ENCODE results near the gene RARRES2.
"Not testable (repeated sequence)": the region's sequence is repeated elsewhere in the genome, so short reads cannot be mapped to it uniquely, and the experiment has no call there.

RARRES2 gene

DNA sequence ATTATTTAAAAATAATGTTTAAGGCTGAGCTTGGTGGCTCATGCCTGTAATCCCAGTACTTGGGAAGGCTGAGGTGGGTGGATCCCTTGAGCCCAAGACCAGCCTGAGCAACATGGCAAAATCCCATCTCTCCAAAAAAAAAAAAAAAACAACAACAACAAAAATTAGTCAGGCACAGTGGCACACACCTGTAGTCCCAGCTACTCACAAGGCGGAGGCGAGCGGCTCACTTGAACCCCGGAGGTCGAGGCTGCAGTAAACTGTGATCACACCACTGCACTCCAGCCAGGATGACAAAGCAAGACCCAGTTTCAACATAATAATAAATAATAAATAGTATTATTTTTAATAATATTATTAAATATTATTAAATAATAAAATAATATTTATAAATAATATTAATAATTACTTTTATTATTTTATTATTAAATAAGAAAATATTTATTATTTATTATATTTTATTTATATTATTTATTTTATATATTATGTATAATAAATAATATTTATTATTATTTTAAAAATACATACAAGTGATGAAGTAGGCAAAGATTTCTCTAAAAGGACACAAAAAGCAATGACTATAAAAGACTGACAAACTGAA, 26.7 kb downstream of the RARRES2 start:
- DNase-seq, result no peak

DNA sequence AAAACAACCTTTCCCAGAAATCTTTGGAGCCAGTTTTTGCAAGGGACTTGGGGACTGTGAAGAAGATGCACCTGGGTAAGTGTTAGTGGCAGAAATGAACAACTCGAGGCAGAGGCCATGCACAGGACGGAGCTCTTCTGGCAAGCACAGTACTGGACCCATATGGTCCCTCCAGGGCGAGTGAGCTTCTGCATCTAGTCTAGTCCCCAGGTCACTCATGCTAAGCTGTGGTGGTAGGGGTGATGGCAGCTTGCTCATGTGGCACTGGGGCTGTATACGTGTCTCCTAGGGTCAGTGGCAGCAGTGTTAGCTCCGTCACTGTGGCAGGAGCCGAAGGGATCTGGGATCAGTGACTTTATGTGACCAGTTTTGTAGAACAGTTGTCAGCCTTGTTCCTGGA, 27.6 kb downstream of the RARRES2 start:
- DNase-seq, result no peak

DNA sequence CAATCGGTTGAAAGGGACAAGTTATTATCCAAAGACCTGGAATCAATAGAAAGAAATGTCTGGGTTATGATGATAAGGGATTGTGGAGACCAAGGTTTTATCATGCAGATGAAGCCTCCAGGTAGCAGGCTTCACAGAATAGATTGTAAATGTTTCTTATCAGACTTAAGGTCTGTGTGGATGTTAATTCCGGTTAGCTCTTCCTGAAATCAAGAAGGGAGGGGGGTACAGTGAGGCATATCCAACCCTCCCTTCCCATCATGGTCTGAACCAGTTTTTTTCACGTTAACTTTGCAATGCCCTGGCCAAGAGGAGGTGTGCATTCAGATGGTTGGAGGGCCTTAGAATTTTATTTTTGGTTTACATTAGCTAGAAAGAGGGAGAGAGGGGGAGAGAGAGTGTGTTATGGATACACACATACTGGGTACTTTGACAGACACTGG, 28.0 kb downstream of the RARRES2 start:
- DNase-seq, result no peak

GRCh38 chr7:150312649-150313366, 28.6 kb downstream of the RARRES2 start:
- DNase-seq, result not testable (repeated sequence)

- DNase-seq, result no peak
Observed at GRCh38 chr7:150311711-150312110, 29.7 kb downstream of the RARRES2 start.

- DNase-seq, result no peak
Observed at GRCh38 chr7:150311146-150311545, 30.3 kb downstream of the RARRES2 start.

DNA sequence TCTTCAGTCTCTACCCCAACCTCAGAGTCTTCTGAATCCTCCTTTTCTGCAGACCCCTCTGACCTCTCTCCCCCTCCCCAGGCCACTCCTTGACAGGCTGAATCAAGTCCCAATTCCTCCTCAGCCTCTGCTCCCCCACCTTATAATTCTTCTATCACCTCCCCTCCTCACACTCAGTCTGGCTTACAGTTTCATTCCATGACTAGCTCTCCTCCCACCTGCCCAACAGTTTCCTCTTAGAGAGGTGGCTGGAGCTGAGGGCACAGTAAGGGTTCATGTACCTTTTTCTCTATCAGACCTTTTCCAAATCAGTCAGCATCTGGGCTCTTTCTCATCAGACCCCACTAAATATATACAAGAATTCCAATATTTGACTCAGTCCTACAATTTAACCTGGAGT, 32.9 kb downstream of the RARRES2 start:
- no peak for DNase-seq

DNA sequence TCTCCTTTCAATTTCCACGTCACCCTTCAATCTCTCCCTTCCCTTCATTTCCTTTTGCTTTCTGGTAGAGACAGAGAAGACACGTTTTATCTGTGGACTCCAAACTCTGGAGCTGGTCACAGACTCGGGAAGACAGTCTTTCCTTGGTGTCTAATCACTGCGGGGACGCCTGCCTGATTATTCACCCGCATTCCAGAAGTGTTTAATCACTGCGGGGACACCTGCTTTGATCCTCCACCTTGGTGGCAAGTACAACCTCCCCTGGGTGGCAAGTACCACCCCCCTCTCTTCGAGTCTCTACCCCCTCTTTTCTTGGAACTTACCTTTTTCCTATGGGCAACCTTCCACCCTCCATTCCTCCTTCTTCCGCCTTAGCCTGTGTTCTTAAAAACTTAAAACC, 33.5 kb downstream of the RARRES2 start:
- no peak for DNase-seq

- DNase-seq, result no peak
Observed at GRCh38 chr7:150307129-150307528, 34.3 kb downstream of the RARRES2 start.

DNA sequence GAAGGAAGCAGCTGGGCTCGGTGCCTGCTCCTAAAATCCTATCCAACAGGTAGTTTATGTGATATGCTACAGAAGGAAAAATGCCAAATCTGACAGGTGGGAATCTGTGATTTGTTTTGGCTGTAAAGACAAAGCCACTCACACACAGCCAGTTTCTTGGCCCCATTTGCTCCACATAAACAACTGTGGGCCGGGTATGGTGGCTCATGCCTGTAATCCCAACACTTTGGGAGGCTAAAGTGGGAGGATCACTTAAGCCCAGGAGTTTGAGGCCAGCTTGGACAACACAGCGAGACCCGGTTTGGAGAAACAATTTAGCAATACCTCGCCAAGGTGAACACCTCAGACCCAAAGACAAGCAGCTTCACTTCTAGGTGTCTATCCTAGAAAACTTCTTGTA, 35.1 kb downstream of the RARRES2 start:
- DNase-seq, result not testable (repeated sequence)

DNA sequence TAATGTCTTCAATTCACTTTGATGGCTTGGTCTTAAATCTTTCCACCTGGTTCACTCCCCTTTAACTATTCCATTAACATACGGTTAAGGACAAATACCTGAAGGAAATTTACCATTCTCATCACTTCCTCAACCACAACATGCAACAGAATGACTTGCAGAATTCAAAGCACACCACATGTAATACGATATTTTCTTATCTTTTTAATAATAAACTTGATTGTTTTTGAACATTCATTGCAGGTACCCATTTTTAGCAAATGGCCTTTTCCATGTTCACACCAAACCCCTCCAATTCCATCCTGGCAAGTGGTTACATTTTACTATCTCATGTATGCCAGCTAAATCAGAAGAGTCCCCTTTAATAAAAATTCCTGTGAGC, 35.5 kb downstream of the RARRES2 start:
- DNase-seq, result not testable (repeated sequence)

GRCh38 chr7:150305259-150305902, 36.0 kb downstream of the RARRES2 start:
- DNase-seq, result not testable (repeated sequence)

DNA sequence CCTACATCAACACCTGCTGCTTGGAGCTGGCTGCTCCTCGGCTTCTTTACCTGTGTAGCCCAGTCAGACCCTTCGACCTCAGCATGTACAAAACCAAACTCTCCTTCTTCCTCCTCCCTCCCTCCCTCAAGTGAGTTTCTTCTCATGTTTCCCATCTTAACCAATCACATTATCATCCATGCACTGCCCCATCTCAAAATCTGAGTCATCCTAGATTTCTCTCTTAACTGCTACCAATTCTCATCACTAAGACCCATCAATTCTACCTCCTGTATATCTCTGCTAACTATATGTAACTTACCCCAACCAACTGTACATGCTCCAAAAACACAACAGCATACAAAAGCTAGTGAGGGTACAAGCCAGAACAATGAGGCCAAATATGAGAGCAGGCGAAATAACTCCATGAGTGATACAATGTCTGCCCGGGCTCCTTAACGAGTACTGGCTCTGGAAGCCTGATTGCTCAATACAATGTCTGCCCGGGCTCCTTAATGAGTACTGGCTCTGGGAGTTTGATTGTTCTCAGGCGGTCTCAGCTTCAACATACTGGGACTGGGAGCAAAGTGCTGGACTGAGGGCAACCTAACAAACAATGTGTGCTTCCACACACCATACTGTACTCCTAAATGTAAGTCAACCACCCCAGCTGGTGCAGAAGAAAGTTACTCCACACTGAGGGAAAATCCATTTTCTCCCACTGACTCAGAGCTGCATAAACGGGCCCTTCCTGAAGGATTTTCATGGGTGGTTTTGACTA, 36.8 kb downstream of the RARRES2 start:
- DNase-seq, result not testable (repeated sequence)

- DNase-seq, result not testable (repeated sequence)
Observed at GRCh38 chr7:150302908-150303310, 38.5 kb downstream of the RARRES2 start.

DNA sequence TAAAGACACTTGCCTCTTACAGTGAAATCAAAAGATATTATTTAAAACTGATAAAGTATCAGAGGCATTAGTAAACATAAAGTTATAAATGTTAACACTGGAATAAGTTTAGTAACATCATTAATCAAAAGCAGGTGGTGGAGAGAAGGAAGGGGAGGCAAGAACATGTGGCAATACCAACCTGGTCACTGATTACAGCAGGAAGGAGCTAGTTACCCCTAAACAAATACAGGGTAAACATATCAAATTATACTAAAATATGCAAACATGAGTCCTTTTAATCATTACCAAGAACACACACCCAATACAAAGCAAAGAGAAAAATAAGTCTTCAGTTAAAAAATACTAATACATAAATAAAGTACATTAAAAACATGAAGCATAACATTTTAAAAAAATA, 43.5 kb downstream of the RARRES2 start:
- not testable (repeated sequence) for DNase-seq

DNA sequence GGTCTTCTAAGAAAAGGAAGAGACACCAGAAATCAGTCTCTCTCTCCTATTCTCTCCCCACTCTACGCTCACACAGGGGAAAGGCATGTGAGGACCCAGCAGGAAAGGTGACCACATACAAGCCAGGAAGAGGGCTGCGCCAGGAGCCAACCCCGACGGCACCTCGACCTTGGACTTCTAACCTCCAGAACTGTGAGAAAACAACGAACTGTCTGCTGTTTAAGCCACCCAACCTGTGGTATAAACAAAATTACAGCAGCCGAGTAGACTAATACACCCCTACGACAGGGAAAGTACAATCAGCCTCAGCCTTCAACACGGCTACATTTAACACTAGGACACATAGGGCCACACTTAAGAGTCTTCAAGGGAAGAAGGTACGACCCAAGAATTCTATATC, 44.6 kb downstream of the RARRES2 start:
- DNase-seq, result not testable (repeated sequence)

DNA sequence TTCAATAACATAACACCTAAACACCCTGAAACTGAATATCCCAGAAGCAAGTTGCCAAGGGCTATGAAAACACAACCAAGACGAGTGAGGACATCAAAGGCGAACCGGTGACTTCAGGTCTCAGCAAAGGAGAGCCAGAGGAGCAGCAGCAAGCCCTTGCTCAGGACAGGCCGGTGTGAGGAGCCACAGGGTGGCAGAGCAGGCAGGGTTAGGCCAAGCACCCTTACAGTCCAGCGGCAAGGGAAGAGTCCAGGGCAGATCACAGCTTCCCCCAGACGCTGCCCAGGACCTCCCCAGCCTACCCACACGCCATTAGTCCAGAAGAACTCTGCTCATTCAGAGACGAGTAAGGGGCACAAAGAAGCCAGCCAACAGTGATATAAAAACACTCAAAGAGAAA, 45.8 kb downstream of the RARRES2 start:
- DNase-seq, result not testable (repeated sequence)

- not testable (repeated sequence) for DNase-seq
Observed at GRCh38 chr7:150295027-150295426, 46.4 kb downstream of the RARRES2 start.

GRCh38 chr7:150290317-150290716, 51.1 kb downstream of the RARRES2 start:
- not testable (repeated sequence) for DNase-seq

DNA sequence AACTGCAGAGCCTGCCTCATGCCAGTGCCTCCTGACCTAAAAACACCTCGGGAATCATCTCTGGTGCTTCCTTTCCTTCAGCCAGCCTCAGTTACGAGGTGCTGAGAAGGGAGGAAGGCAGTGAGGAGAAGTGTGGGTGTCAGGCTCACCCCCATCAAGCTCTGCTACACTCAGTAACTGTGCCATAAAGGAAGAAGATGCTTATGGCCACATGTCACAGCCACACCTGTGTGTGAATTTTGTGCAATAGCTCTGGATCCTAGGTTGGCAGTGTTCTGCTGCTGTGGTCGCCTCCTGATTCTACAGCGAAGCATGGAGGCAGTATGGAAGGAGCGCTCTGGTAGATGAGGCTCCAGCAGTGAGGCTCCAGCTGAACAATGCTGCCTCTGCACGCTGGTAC, 52.6 kb downstream of the RARRES2 start:
- not testable (repeated sequence) for DNase-seq
